B cell (primary cell): ENCODE results near the gene DACT1. TPM values are rescaled to one million over a fixed set of nuclear protein-coding genes. Genes with fewer than 3 reads are reported as not detected.

Experiments used
- ATAC-seq: fragments of 200-7000 bp; cut with Tn5 transposase; one replicate; pipeline ENCODE4 v1.10.0; 2021; ENCODE audit warnings: low read depth, mild to moderate bottlenecking, moderate number of reproducible peaks, moderate library complexity
- CTCF ChIA-PET: fragments of 350-600 bp; sonication (Branson Sonifier 250); formaldehyde crosslinking; loops from one replicate; lab custom pipeline; 2021; ENCODE audit warnings: antibody characterized with exemption, inconsistent platforms; lab: Charles Lee
- POLR2A ChIA-PET: fragments of 350-600 bp; sonication (Branson Sonifier 250); formaldehyde crosslinking; loops from one replicate; lab custom pipeline; 2021; ENCODE audit warnings: antibody characterized with exemption; lab: Charles Lee
- DNase-seq: peaks from one replicate; pipeline ENCODE4 v3.0.0; 2013
- H2AFZ ChIP-seq: 2 replicates; pipeline ENCODE4 v1.6.1; 2012; ENCODE audit warnings: mild to moderate bottlenecking, low read depth, low read length; ENCODE audit not compliant: insufficient read depth, poor library complexity, severe bottlenecking
- H3K27ac ChIP-seq, 2 donors: 1 replicate in 1 of 2; 2 replicates in 1 of 2; pipeline ENCODE4 v1.5.1; 2012 to 2013; ENCODE audit warnings: low read length in 2 of 2, mild to moderate bottlenecking in 2 of 2, moderate library complexity in 1 of 2
- H3K27me3 ChIP-seq, 4 experiments: fragments of 200-600 bp in 1 of 4; sonication (generic) in 1 of 4; replicated peaks in 1 of 4; 1 replicate in 2 of 4; 2 replicates in 2 of 4; pipeline versions ENCODE4 v1.6.1 to v1.7.0; 2013 to 2016; ENCODE audit warnings: low read length in 3 of 4, mild to moderate bottlenecking in 2 of 4, mixed read lengths in 1 of 4, moderate library complexity in 1 of 4; ENCODE audit not compliant: insufficient read depth in 4 of 4, control insufficient read depth in 3 of 4; ENCODE audit errors: control extremely low read depth in 1 of 4
- H3K36me3 ChIP-seq, 2 experiments: replicated peaks in 1 of 2; 1 replicate in 1 of 2; 2 replicates in 1 of 2; pipeline versions ENCODE4 v1.6.1 to v1.7.1; 2013; ENCODE audit warnings: low read length in 1 of 2; ENCODE audit not compliant: insufficient read depth in 2 of 2, control insufficient read depth in 1 of 2; ENCODE audit errors: control extremely low read depth in 1 of 2, extremely low read depth in 1 of 2
- H3K4me1 ChIP-seq, 2 donors: fragments of 200-600 bp in 1 of 2; sonication (generic) in 1 of 2; 1 replicate in 1 of 2; 2 replicates in 1 of 2; pipeline versions ENCODE4 v1.5.1 to v1.6.1; 2013 to 2017; ENCODE audit warnings: low read length in 2 of 2; ENCODE audit not compliant: control insufficient read depth in 2 of 2, insufficient read depth in 2 of 2
- H3K4me2 ChIP-seq: replicated peaks from 2 replicates; pipeline ENCODE3; 2012; ENCODE audit warnings: mild to moderate bottlenecking, low read depth, low read length; ENCODE audit not compliant: poor library complexity, severe bottlenecking
- H3K4me3 ChIP-seq, 5 experiments: fragments of 200-600 bp in 1 of 5; sonication (generic) in 1 of 5; 1 replicate in 3 of 5; 2 replicates in 2 of 5; pipeline versions ENCODE4 v1.5.1 to v1.7.0; 2011 to 2016; ENCODE audit warnings: low read length in 4 of 5, mild to moderate bottlenecking in 4 of 5, low read depth in 2 of 5, control low read depth in 1 of 5, moderate library complexity in 1 of 5; ENCODE audit not compliant: insufficient read depth in 1 of 5; ENCODE audit errors: control extremely low read depth in 1 of 5, extremely low read depth in 1 of 5
- H3K79me2 ChIP-seq: fragments of 200-600 bp; sonication (generic); one replicate; pipeline ENCODE4 v1.6.0; 2016; ENCODE audit warnings: low read length; ENCODE audit not compliant: control insufficient read depth, insufficient read depth
- H3K9ac ChIP-seq: fragments of 200-600 bp; sonication (generic); 2 replicates; pipeline ENCODE4 v1.6.1; 2017; ENCODE audit warnings: mild to moderate bottlenecking, low read length, moderate library complexity
- H3K9me3 ChIP-seq, 3 donors: one replicate each; pipeline versions ENCODE4 v1.6.1 to v1.7.1; 2013; ENCODE audit warnings: low read length in 2 of 3; ENCODE audit not compliant: control insufficient read depth in 2 of 3, insufficient read depth in 1 of 3; ENCODE audit errors: control extremely low read depth in 1 of 3
- H4K20me1 ChIP-seq: 2 replicates; pipeline ENCODE4 v1.6.0; 2012; ENCODE audit warnings: mild to moderate bottlenecking, low read length; ENCODE audit not compliant: insufficient read depth, control insufficient read depth, poor library complexity, severe bottlenecking
- H3K27ac Mint-ChIP-seq: one replicate; pipeline ENCODE4 v1.8.0; 2021; ENCODE audit warnings: mixed read lengths
- H3K27me3 Mint-ChIP-seq: one replicate; pipeline ENCODE4 v1.8.0; 2021; ENCODE audit warnings: mixed read lengths
- H3K4me1 Mint-ChIP-seq: one replicate; pipeline ENCODE4 v1.8.0; 2021; ENCODE audit warnings: mixed read lengths
- H3K4me3 Mint-ChIP-seq: one replicate; pipeline ENCODE4 v1.8.0; 2021; ENCODE audit warnings: mixed read lengths
- H3K9me3 Mint-ChIP-seq: one replicate; pipeline ENCODE4 v1.8.0; 2022; ENCODE audit warnings: mixed read lengths; ENCODE audit not compliant: insufficient read depth
- CTCF ChIP-seq: fragments of 200-600 bp; IDR thresholded peaks from one replicate; pipeline ENCODE4 v1.8.0; 2022; ENCODE audit warnings: antibody characterized with exemption, mild to moderate bottlenecking
- EZH2 ChIP-seq: IDR thresholded peaks from 2 replicates; pipeline ENCODE4 v1.6.1; 2012; ENCODE audit warnings: borderline replicate concordance, low read depth, mild to moderate bottlenecking, moderate library complexity, low read length; ENCODE audit not compliant: insufficient read depth, poor library complexity, severe bottlenecking
- WGBS: methylation state at CpG from one replicate; pipeline ENCODE4 v1.1.5; 2013; ENCODE audit warnings: missing lambda C conversion rate; ENCODE audit not compliant: insufficient coverage; 5-methylcytosine and 5-hydroxymethylcytosine counted together
- intact Hi-C: fragments of 100-400 bp; cut with micrococcal nuclease; formaldehyde crosslinking; loops from one replicate; pipeline ENCODE4 v1.10.0; 2022
- polyA plus RNA-seq: library from polyadenylated mRNA; depleted of rRNA; stranded (reverse); fragments of >200 nt; gene quantifications from 2 replicates; pipeline ENCODE4 v1.2.3, GENCODE V29; 2012
- total RNA-seq, 2 donors: library from RNA; stranded (reverse); fragments of 120-200 nt in 1 of 2; gene quantifications; 1 replicate in 1 of 2; 2 replicates in 1 of 2; pipeline versions ENCODE4 v1.2.3 to v1.2.4, GENCODE V29; 2013 to 2022

DACT1 gene
- total and polyA plus RNA-seq, 2 donors (not counting 1 experiment from before 2014, with no cell fraction given), result 2.2 to 3.5 TPM

GRCh38 chr14:58660407-58660806 is 22.6 kb downstream of the DACT1 start:
- DNase-seq (no peak), ATAC-seq (no peak)
- H3K27ac ChIP-seq, result no peak overlapping the region
- H3K4me1 ChIP-seq, result no peaks in the 10 kb centered on the region
- H3K79me2 ChIP-seq, result no peaks in the 10 kb centered on the region
- ChIA-PET CTCF (no interaction called here), POLR2A (no interaction called here)
- no CpG with 5 or more reads among the region's 3 CpGs for WGBS
- no peak overlapping the region for H3K4me3 ChIP-seq
- intact Hi-C loops, result no loop called here
- H3K9ac ChIP-seq, result no peak overlapping the region
- H2AFZ ChIP-seq, result no peak overlapping the region
- no peaks in the 10 kb centered on the region for H3K4me1 Mint-ChIP-seq
- H4K20me1 ChIP-seq, result no peaks in the 10 kb centered on the region
- H3K4me3 Mint-ChIP-seq, result no peak overlapping the region
- TF ChIP-seq CTCF (no peak), EZH2 (no peak)
- no peak overlapping the region for H3K4me2 ChIP-seq
- no peaks in the 10 kb centered on the region for H3K9me3 Mint-ChIP-seq
- H3K27me3 ChIP-seq, result no peaks in the 10 kb centered on the region
- no peaks in the 10 kb centered on the region for H3K36me3 ChIP-seq
- H3K9me3 ChIP-seq, result no peaks in the 10 kb centered on the region
- H3K27ac Mint-ChIP-seq, result no peak overlapping the region
- H3K27me3 Mint-ChIP-seq, result no peaks in the 10 kb centered on the region

GRCh38 chr14:58662018-58662417 is 24.3 kb downstream of the DACT1 start:
- 29% methylated on average over 1 of the region's 1 CpG for WGBS
- H3K9ac ChIP-seq, result no peak overlapping the region
- no peak overlapping the region for H2AFZ ChIP-seq
- POLR2A ChIA-PET, result no interaction called here
- DNase-seq (no peak), ATAC-seq (no peak)
- intact Hi-C loops, result no loop called here
- Mint-ChIP-seq H3K9me3 (no peaks in the 10 kb centered on the region), H3K27me3 (no peaks in the 10 kb centered on the region), H3K4me3 (no peak overlapping the region), H3K27ac (no peak overlapping the region), H3K4me1 (no peaks in the 10 kb centered on the region)
- CTCF ChIA-PET, result no interaction called here
- H3K4me2 ChIP-seq, result no peak overlapping the region
- no peak overlapping the region for H3K4me3 ChIP-seq
- no peaks in the 10 kb centered on the region for H3K36me3 ChIP-seq
- H3K27me3 ChIP-seq, result no peaks in the 10 kb centered on the region
- no peaks in the 10 kb centered on the region for H3K79me2 ChIP-seq
- H3K4me1 ChIP-seq, result no peaks in the 10 kb centered on the region
- no peak overlapping the region for H3K27ac ChIP-seq
- TF ChIP-seq EZH2, result no peak
- no peaks in the 10 kb centered on the region for H3K9me3 ChIP-seq
- H4K20me1 ChIP-seq, result no peaks in the 10 kb centered on the region
